ENCODE results near the gene CDC42BPG. TPM values are rescaled to one million over a fixed set of nuclear protein-coding genes. Genes with fewer than 3 reads are reported as not detected.
A peak's percentile ranks its signal among the peaks of the same experiment; 100 is the strongest.

The CDC42BPG gene
- total RNA-seq, 1 experiment from 2014 or later = 24.9 TPM

- H3K9me3 ChIP-seq (ENCODE audit: control insufficient read depth, low read depth, low read length) = no peaks in the 10 kb centered on the region
- H2AFZ ChIP-seq (ENCODE audit: low read length) = no peak overlapping the region
- WGBS (ENCODE audit: extremely low coverage, insufficient read length, low lambda C conversion rate) = no CpG with 5 or more reads among the region's 52 CpGs
- H2BK15ac ChIP-seq (ENCODE audit: low read depth, low read length) = no peak overlapping the region
- no peak overlapping the region for H3K27ac ChIP-seq (ENCODE audit: insufficient read length, low read depth, low read length)
- no peak overlapping the region for H3K4ac ChIP-seq (ENCODE audit: low read depth, low read length)
- no peaks in the 10 kb centered on the region for H3K79me1 ChIP-seq (ENCODE audit: insufficient read depth, low read depth, low read length, poor library complexity, severe bottlenecking)
- H2BK5ac ChIP-seq (ENCODE audit: insufficient read length, low read length) = no peak overlapping the region
- Mint-ChIP-seq H3K27me3 (ENCODE audit: low read depth) (no peaks in the 10 kb centered on the region; the same call in 1 of the 2 replicates), H3K4me3 (no peak overlapping the region), H3K4me1 (peaks cover 0 to 2% of the 10 kb centered on the region in 2 experiments; a peak in 2 of 4 replicates), H3K9me3 (no peaks in the 10 kb centered on the region), H3K36me3 (ENCODE audit: insufficient read depth in 1 of 3, low read depth in 3 of 3) (peaks cover 0 to 59% (median 23%) of the 10 kb centered on the region in 3 experiments; a peak in 5 of 7 replicates), H3K27ac (peak overlapping the region in 2 of 3 experiments; percentile 25 to 76; a peak in 2 of 7 replicates)
- H4K91ac ChIP-seq (ENCODE audit: insufficient read length, low read depth, low read length) = no peak overlapping the region
- H3K23ac ChIP-seq (ENCODE audit: insufficient read length, low read depth, low read length) = no peak overlapping the region
- no peak overlapping the region for H3K14ac ChIP-seq (ENCODE audit: insufficient read depth, low read length)
- no peak overlapping the region for H2BK12ac ChIP-seq (ENCODE audit: insufficient read length, low read depth, low read length)
- H3K18ac ChIP-seq (ENCODE audit: insufficient read length, low read depth, low read length) = no peak overlapping the region
- H3T11ph ChIP-seq (ENCODE audit: low read length) = no peak overlapping the region
- no peak overlapping the region for H2BK20ac ChIP-seq (ENCODE audit: low read depth, low read length, poor library complexity, severe bottlenecking)
- H3K4me1 ChIP-seq (ENCODE audit: insufficient read depth, low read length) = no peaks in the 10 kb centered on the region
- H4K5ac ChIP-seq (ENCODE audit: insufficient read length, low read depth, low read length) = no peak overlapping the region
- no peak overlapping the region for H2AK5ac ChIP-seq (ENCODE audit: insufficient read length, low read length)
- H3K79me2 ChIP-seq (ENCODE audit: insufficient read depth, low read length) = no peaks in the 10 kb centered on the region
- H3K9ac ChIP-seq (ENCODE audit: extremely low read depth, insufficient read length, low read length) = no peak overlapping the region
- H3K23me2 ChIP-seq (ENCODE audit: insufficient read length, low read depth, low read length, poor library complexity, severe bottlenecking) = no peaks in the 10 kb centered on the region
- no peak overlapping the region for H3K4me2 ChIP-seq (ENCODE audit: insufficient read depth, insufficient read length, low read length)
- H4K20me1 ChIP-seq (ENCODE audit: control insufficient read depth, insufficient read depth, insufficient read length) = no peaks in the 10 kb centered on the region
- TF ChIP-seq CTCF (conservative IDR thresholded peaks at IDR 0.05) = no peak
- H4K8ac ChIP-seq (replicated peaks; ENCODE audit: insufficient read length, low read depth, low read length) = no peak overlapping the region
- no peaks in the 10 kb centered on the region for H3K27me3 ChIP-seq (ENCODE audit: insufficient read depth, low read length)
- H2BK120ac ChIP-seq (ENCODE audit: low read depth, low read length, poor library complexity, severe bottlenecking) = no peak overlapping the region
- peak; percentile 70 for DNase-seq
- H3K56ac ChIP-seq (ENCODE audit: insufficient read length, low read depth, low read length) = no peak overlapping the region
Observed at GRCh38 chr11:64826578-64827450, 17.6 kb downstream of the CDC42BPG start.
